Glutamatergic neuron (in vitro differentiated cells): ENCODE measurements around the gene ZNF71. TPM values are rescaled to one million over a fixed set of nuclear protein-coding genes. Genes with fewer than 3 reads are reported as not detected.
A peak's percentile ranks its signal among the peaks of the same experiment; 100 is the strongest.

ENCODE experiments used
- DNase-seq: peaks from one replicate; pipeline ENCODE4 v3.0.0; 2022
- H3K27ac Mint-ChIP-seq: one replicate; pipeline ENCODE4 v1.8.0; 2020; ENCODE audit warnings: mild to moderate bottlenecking, mixed read lengths, inconsistent platforms; ENCODE audit not compliant: unreplicated experiment
- H3K27me3 Mint-ChIP-seq: one replicate; pipeline ENCODE4 v1.8.0; 2020; ENCODE audit warnings: mild to moderate bottlenecking, moderate library complexity, mixed read lengths, inconsistent platforms; ENCODE audit not compliant: unreplicated experiment
- H3K36me3 Mint-ChIP-seq: one replicate; pipeline ENCODE4 v1.8.0; 2020; ENCODE audit warnings: mild to moderate bottlenecking, mixed read lengths, inconsistent platforms; ENCODE audit not compliant: unreplicated experiment
- H3K4me1 Mint-ChIP-seq: one replicate; pipeline ENCODE4 v1.8.0; 2020; ENCODE audit warnings: mild to moderate bottlenecking, low read depth, mixed read lengths, inconsistent platforms; ENCODE audit not compliant: unreplicated experiment
- H3K4me3 Mint-ChIP-seq: one replicate; pipeline ENCODE4 v1.8.0; 2020; ENCODE audit warnings: mild to moderate bottlenecking, mixed read lengths, inconsistent platforms; ENCODE audit not compliant: unreplicated experiment
- H3K9me3 Mint-ChIP-seq: one replicate; pipeline ENCODE4 v1.8.0; 2020; ENCODE audit warnings: mild to moderate bottlenecking, moderate library complexity, mixed read lengths, inconsistent platforms; ENCODE audit not compliant: unreplicated experiment
- CTCF ChIP-seq: fragments of 200-600 bp; sonication (generic); IDR thresholded peaks from one replicate; pipeline ENCODE4 v1.5.0; 2021; ENCODE audit not compliant: partially characterized antibody, unreplicated experiment
- long read RNA-seq: library from polyadenylated mRNA; unstranded; transcript quantifications from one replicate; pipeline ENCODE4 v2.0.0, GENCODE V29; 2020; ENCODE audit not compliant: unreplicated experiment
- total RNA-seq: library from RNA; stranded (reverse); fragmentation: NEBNext Ultra II Directional; extraction: Animal tissue kit (Norgen Biotek cat#: 25700); gene quantifications from one replicate; pipeline ENCODE4 v1.2.1, GENCODE V29; 2021; ENCODE audit not compliant: unreplicated experiment

The ZNF71 gene
- total RNA-seq, result 48.2 TPM
- long read RNA-seq, full-length matches to known transcripts, result 16 of 19 reads
- long read RNA-seq, partial matches to known transcripts, result 1 of 19 reads
- long read RNA-seq, other reads (novel, unspliced or antisense), result 2 of 19 reads

- H3K27me3 Mint-ChIP-seq, result peaks cover 8% of the 10 kb centered on the region
- peaks cover 23% of the 10 kb centered on the region for H3K36me3 Mint-ChIP-seq
These were observed at the start of gene ZNF71 for GRCh38 chr19:56594783-56595547. ZNF71 (plus strand) TSS chr19:56595302; CDS start chr19:56601559, 6,257 bp downstream.

GRCh38 chr19:56547535-56547934 lies 47.6 kb upstream of the ZNF71 start:
- TF ChIP-seq CTCF, result no peak
- Mint-ChIP-seq H3K27me3 (peaks cover 1% of the 10 kb centered on the region), H3K4me1 (no peaks in the 10 kb centered on the region), H3K4me3 (no peak overlapping the region), H3K9me3 (peaks cover 15% of the 10 kb centered on the region), H3K27ac (no peak overlapping the region), H3K36me3 (peaks cover 46% of the 10 kb centered on the region)
- no peak for DNase-seq

More at GRCh38 chr19:56594783-56595547, at the start of gene ZNF71:
- H3K4me3 Mint-ChIP-seq, result peak within 1 kb of the TSS; percentile 100
- peak; percentile 98 for DNase-seq
- peaks cover 9% of the 10 kb centered on the region for H3K9me3 Mint-ChIP-seq
- peaks cover 8% of the 10 kb centered on the region for H3K4me1 Mint-ChIP-seq
- TF ChIP-seq CTCF, result no peak
- H3K27ac Mint-ChIP-seq, result peak within 1 kb of the TSS; percentile 98

- no peak overlapping the region for H3K27ac Mint-ChIP-seq
- peaks cover 25% of the 10 kb centered on the region for H3K9me3 Mint-ChIP-seq
- H3K4me1 Mint-ChIP-seq, result no peaks in the 10 kb centered on the region
- peaks cover 5% of the 10 kb centered on the region for H3K27me3 Mint-ChIP-seq
- no peak for TF ChIP-seq CTCF
- H3K36me3 Mint-ChIP-seq, result peaks cover 72% of the 10 kb centered on the region
- no peak overlapping the region for H3K4me3 Mint-ChIP-seq
- no peak for DNase-seq
These were observed 40.7 kb upstream of the ZNF71 start for GRCh38 chr19:56554272-56554869.

GRCh38 chr19:56562766-56563165 lies 32.3 kb upstream of the ZNF71 start:
- Mint-ChIP-seq H3K27me3 (peaks cover 13% of the 10 kb centered on the region), H3K4me1 (no peaks in the 10 kb centered on the region), H3K27ac (no peak overlapping the region), H3K36me3 (peaks cover 67% of the 10 kb centered on the region), H3K4me3 (no peak overlapping the region), H3K9me3 (peaks cover 18% of the 10 kb centered on the region)
- TF ChIP-seq CTCF, result no peak
- DNase-seq, result no peak

GRCh38 chr19:56566904-56567273 lies 28.2 kb upstream of the ZNF71 start:
- no peak for TF ChIP-seq CTCF
- Mint-ChIP-seq H3K36me3 (peaks cover 63% of the 10 kb centered on the region), H3K9me3 (peaks cover 12% of the 10 kb centered on the region), H3K27me3 (peaks cover 4% of the 10 kb centered on the region), H3K27ac (peak overlapping the region; percentile 77), H3K4me3 (peak overlapping the region; percentile 95), H3K4me1 (no peaks in the 10 kb centered on the region)
- peak; percentile 73 for DNase-seq
